ENCODE measurements around the gene PTH1R.

The PTH1R gene

DNA sequence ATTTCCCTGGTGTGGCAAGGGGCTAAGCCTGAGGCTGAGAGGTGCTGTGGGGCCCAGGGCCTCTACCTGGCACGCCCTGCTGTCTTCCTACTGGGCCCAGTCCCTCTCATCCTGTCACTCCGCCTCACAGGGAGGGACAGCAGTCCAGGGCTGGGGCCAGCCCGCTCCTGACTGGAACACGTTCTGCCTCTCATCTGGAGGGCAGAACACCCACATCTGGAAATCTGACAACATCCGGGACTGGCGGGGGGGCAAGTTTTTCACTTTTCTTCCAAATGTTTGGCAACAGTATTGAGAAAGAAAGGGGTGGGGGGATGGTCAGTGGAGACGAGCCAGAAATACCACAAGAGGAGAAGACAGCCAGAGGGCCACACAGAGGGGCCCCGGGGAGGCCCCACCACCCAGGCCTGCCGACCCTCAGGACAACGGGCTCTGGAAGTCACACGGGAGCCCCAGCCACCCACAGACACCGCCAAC is 12.5 kb upstream of the PTH1R start:
- DNase-seq (ENCODE audit: low read depth) = no peak
- TF ChIP-seq, protein P1, sequence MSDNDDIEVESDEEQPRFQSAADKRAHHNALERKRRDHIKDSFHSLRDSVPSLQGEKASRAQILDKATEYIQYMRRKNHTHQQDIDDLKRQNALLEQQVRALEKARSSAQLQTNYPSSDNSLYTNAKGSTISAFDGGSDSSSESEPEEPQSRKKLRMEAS (IDR thresholded peaks at IDR 0.05; ENCODE audit: low read depth, low read length) = no peak
- TF ChIP-seq, protein P2, sequence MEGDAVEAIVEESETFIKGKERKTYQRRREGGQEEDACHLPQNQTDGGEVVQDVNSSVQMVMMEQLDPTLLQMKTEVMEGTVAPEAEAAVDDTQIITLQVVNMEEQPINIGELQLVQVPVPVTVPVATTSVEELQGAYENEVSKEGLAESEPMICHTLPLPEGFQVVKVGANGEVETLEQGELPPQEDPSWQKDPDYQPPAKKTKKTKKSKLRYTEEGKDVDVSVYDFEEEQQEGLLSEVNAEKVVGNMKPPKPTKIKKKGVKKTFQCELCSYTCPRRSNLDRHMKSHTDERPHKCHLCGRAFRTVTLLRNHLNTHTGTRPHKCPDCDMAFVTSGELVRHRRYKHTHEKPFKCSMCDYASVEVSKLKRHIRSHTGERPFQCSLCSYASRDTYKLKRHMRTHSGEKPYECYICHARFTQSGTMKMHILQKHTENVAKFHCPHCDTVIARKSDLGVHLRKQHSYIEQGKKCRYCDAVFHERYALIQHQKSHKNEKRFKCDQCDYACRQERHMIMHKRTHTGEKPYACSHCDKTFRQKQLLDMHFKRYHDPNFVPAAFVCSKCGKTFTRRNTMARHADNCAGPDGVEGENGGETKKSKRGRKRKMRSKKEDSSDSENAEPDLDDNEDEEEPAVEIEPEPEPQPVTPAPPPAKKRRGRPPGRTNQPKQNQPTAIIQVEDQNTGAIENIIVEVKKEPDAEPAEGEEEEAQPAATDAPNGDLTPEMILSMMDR (IDR thresholded peaks at IDR 0.05; ENCODE audit: low read depth, low read length) = no peak
- no peak for TF ChIP-seq POLR2A (IDR thresholded peaks at IDR 0.05; ENCODE audit: extremely low read depth, insufficient read length)
- no peak for TF ChIP-seq MYC (IDR thresholded peaks at IDR 0.05; ENCODE audit: low read depth, low read length)

DNA sequence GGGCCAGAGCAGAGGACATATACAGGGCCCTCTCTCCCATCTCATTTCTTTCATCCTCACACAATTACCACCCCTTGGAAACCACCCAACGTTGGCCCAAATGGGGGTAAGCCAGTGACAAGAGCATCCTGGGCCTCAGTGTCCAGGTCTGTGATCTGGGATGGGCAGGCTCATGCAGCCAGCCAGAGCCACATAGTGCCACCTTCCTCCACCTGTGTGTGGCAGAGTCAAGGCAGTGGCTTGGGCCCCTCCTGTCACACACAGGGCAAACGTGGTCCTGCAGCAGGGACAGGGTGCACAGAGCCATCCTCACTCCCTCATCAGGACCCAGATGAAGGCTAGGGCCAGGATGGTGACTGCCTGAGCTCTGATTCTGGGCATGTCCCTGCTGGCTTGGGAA is 12.0 kb upstream of the PTH1R start:
- TF ChIP-seq, protein P2 (IDR thresholded peaks at IDR 0.05; ENCODE audit: low read depth, low read length) = no peak
- TF ChIP-seq POLR2A (IDR thresholded peaks at IDR 0.05; ENCODE audit: extremely low read depth, insufficient read length) = no peak
- TF ChIP-seq MYC (IDR thresholded peaks at IDR 0.05; ENCODE audit: low read depth, low read length) = no peak
- TF ChIP-seq, protein P1 (IDR thresholded peaks at IDR 0.05; ENCODE audit: low read depth, low read length) = no peak
- no peak for DNase-seq (ENCODE audit: low read depth)
- no peak overlapping the region for H3K4me3 ChIP-seq (ENCODE audit: low read depth, low read length)

More for the DNA sequence above, 12.5 kb upstream of the PTH1R start:
- no peak overlapping the region for H3K4me3 ChIP-seq (ENCODE audit: low read depth, low read length)

DNA sequence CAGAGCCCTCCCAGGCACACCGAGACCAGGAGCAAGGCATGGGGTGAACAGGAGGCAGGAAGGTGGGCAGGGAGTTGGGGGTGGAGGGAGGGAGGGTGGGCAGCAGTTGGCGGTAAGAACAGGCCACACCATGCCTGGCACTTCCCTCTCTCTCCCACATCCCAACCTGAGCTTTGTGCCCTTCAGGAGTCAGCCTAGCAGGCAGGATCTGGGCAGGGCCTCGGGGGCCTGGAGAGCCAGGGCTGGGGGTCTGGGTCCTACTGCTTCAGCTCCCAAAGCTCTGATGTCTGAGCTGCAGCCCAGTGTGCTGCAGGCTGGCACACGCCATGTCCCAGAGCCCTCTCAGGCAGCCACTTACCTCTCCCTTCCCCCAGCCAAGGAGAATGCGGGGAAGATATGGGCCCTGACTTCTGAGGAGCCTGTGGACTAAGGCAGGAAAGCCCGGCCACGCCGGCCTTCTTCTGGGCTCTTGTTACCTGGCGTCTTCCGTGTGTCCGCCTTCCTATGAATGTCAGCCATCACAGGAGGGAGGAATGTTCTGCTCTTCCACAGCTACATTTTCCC is 11.4 kb upstream of the PTH1R start:
- TF ChIP-seq POLR2A (IDR thresholded peaks at IDR 0.05; ENCODE audit: extremely low read depth, insufficient read length) = no peak
- TF ChIP-seq, protein P2 (IDR thresholded peaks at IDR 0.05; ENCODE audit: low read depth, low read length) = no peak
- TF ChIP-seq, protein P1 (IDR thresholded peaks at IDR 0.05; ENCODE audit: low read depth, low read length) = no peak
- TF ChIP-seq MYC (IDR thresholded peaks at IDR 0.05; ENCODE audit: low read depth, low read length) = no peak
- H3K4me3 ChIP-seq (ENCODE audit: low read depth, low read length) = no peak overlapping the region
- DNase-seq (ENCODE audit: low read depth) = no peak

DNA sequence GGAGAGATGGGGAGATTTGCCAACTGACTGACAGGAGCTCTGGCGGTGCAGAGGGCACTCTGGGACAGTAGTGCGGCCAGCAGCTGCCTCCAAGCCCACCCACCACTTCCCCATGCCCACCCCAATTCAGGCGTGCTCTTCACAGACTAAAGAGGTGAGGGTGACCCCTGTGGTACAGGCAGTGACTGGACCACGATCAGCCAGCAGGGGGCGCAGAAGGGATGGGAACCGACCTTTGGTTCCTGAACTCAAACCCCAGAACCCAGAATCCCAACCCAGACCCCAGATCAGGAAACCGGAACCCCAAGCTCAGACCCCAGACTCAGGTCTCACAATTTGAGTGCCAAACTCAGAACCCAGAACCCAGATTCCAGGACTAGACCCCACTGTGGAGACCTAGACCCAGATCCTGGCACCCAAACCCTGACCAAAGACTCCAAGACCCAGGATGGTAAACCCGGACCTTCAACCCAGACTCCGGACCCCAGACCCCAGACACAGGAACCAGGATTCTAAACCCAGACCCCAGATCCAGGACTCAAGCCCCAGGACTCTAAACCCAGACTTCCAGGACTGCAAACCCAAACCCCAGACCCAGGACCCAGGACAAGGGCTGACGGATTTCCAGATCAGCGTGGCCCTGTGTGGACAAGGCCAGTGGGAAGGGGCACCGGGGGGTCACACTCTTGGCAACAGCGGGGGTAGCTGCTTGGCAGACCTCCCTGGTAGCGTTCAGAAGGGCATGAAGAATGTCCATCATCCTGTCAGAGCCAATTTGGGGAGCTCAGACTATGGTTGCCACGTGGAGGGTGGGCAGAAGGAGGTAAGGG is 10.6 kb upstream of the PTH1R start:
- no peak overlapping the region for H3K4me3 ChIP-seq (ENCODE audit: low read depth, low read length)
- peak; percentile 54 for DNase-seq (ENCODE audit: low read depth)
- TF ChIP-seq POLR2A (IDR thresholded peaks at IDR 0.05; ENCODE audit: extremely low read depth, insufficient read length) (no peak), MYC (IDR thresholded peaks at IDR 0.05; ENCODE audit: low read depth, low read length) (no peak)
- TF ChIP-seq, protein P2 (IDR thresholded peaks at IDR 0.05; ENCODE audit: low read depth, low read length) = peak; percentile 89
- TF ChIP-seq, protein P1 (IDR thresholded peaks at IDR 0.05; ENCODE audit: low read depth, low read length) = no peak

DNA sequence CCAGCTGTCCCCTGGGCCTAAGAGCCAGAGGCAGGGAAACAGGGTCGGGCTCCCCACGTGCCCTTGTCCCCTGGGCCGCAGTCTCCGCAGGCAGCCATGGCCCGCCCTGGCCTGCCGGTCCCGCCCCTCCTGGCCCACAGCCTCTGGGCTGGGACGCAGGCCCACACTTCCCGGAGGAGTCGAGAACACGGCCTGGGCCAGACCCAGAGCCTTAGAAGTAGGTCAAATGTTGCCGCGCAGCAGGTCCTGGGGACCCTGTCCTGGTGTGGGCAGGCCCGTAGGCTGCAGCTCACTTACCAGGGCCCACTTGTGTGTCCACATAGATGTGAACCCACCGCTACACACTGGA is 10.0 kb upstream of the PTH1R start:
- H3K4me3 ChIP-seq (ENCODE audit: low read depth, low read length) = no peak overlapping the region
- TF ChIP-seq POLR2A (IDR thresholded peaks at IDR 0.05; ENCODE audit: extremely low read depth, insufficient read length) (no peak), MYC (IDR thresholded peaks at IDR 0.05; ENCODE audit: low read depth, low read length) (no peak)
- TF ChIP-seq, protein P1 (IDR thresholded peaks at IDR 0.05; ENCODE audit: low read depth, low read length) = no peak
- TF ChIP-seq, protein P2 (IDR thresholded peaks at IDR 0.05; ENCODE audit: low read depth, low read length) = no peak
- no peak for DNase-seq (ENCODE audit: low read depth)

Data from NB4 (cell line).